ENCODE data around the gene CDK8. TPM values are rescaled to one million over a fixed set of nuclear protein-coding genes. Genes with fewer than 3 reads are reported as not detected.
"Not testable (repeated sequence)": the region's sequence is repeated elsewhere in the genome, so short reads cannot be mapped to it uniquely, and the experiment has no call there.

CDK8 gene
- total and polyA plus RNA-seq, 9 of the 15 experiments (the other 6 are each of a cell fraction or from before 2014, with no cell fraction given) = 11.3 to 33.7 (median 20.3) TPM

DNA sequence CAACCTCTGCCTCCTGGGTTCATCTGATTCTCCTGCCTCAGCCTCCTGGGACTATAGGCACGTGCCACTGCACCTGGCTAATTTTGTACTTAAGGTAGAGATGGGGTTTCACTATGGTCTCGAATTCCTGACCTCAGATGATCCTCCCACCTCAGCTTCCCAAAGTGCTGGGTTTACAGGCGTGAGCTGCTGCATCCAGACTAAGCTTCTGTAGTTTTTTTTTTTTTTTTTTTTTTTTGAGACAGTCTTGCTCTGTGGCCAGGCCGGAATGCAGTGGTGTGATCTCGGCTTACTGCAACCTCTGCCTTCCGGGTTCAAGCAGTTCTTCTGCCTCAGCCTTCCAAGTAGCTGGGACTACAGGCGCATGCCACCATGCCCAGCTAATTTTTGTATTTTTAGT is 34.9 kb downstream of the CDK8 start:
- H4K20me1 ChIP-seq (replicated peaks; ENCODE audit: control insufficient read depth, insufficient read depth, low read length); H3K9ac ChIP-seq (ENCODE audit: insufficient read depth in 1 of 2, low read depth in 2 of 2, low read length in 2 of 2); H3K27ac ChIP-seq (ENCODE audit: extremely low read depth, low read depth, low read length); DNase-seq (ENCODE audit: extremely low read depth in 1 of 4, low spot score in 3 of 4); intact Hi-C loops (cut with micrococcal nuclease); in situ Hi-C loops (cut with MboI); ATAC-seq; BruUV-seq (replicated peaks); H3K4me2 ChIP-seq (ENCODE audit: insufficient read depth, low read length); H3K4me1 ChIP-seq (replicated peaks in 1 of 2; ENCODE audit: control insufficient read depth in 2 of 2, insufficient read depth in 2 of 2, low read length in 2 of 2); H2AFZ ChIP-seq (ENCODE audit: low read depth, low read length); H3K79me2 ChIP-seq (ENCODE audit: control insufficient read depth, insufficient read depth, low read length); H3K9me1 ChIP-seq (ENCODE audit: control insufficient read depth, insufficient read depth, low read length); H3K4me3 ChIP-seq; H3K9me3 ChIP-seq (replicated peaks; ENCODE audit: control insufficient read depth, insufficient read depth, low read depth, low read length); FAIRE-seq; H3K27me3 ChIP-seq (ENCODE audit: control insufficient read depth in 2 of 2, insufficient read depth in 2 of 2, low read length in 2 of 2); CTCF ChIA-PET (ENCODE audit: low intra/inter-chr PET ratio); H3K36me3 ChIP-seq (ENCODE audit: control insufficient read depth, insufficient read depth, low read length): not testable (repeated sequence)
- 60% methylated on average over 4 of the region's 7 CpGs for WGBS (ENCODE audit: insufficient coverage, low coverage, missing lambda C conversion rate)
- POLR2A ChIA-PET = interaction anchor here (0.8 to 1.0 kb wide), 2 partner anchors 10 to 35 kb away, joined by 3 to 6 read pairs; no protein-coding TSS in a partner anchor

DNA sequence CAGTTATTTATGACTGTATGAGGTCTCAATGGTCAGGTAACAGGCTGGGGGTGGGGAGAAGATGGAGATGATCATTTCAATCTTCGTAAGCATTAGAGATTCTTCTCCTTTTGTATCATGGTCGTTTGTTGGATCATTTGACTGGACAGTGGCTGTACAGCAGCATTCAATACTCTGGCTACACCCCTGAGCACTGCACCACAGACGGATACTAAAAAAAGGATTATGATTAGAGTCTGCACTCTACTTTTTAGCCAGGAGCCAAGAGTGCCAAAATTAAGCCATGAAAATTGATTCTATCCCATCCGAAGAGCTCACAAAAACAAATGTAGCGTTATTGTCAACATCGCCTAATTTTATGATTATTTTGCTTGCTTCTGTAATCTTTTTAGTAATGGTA is 41.9 kb downstream of the CDK8 start:
- H2AFZ ChIP-seq (ENCODE audit: low read depth, low read length) = no peak overlapping the region
- WGBS (ENCODE audit: insufficient coverage, low coverage, missing lambda C conversion rate) = 72% methylated on average over 6 of the region's 6 CpGs
- no peak for FAIRE-seq
- H3K4me2 ChIP-seq (ENCODE audit: insufficient read depth, low read length) = no peak overlapping the region
- intact Hi-C loops (cut with micrococcal nuclease) = no loop called here
- TF ChIP-seq MTF1 (CRISPR knock-in tag; IDR thresholded peaks at IDR 0.05; ENCODE audit: borderline replicate concordance) (no peak), C11orf30 (IDR thresholded peaks at IDR 0.05; ENCODE audit: low read depth) (no peak), ZZZ3 (IDR thresholded peaks at IDR 0.05) (no peak), POU5F1 (IDR thresholded peaks at IDR 0.05; ENCODE audit: borderline replicate concordance, low read depth, low read length, partially characterized antibody) (no peak), SP2 (IDR thresholded peaks at IDR 0.05; ENCODE audit: extremely low read depth, low read depth, low read length, poor library complexity, severe bottlenecking) (no peak), TCF15 (CRISPR knock-in tag; IDR thresholded peaks at IDR 0.05) (no peak), ZNF699 (CRISPR knock-in tag; IDR thresholded peaks at IDR 0.05; ENCODE audit: insufficient replicate concordance) (no peak)
- ATAC-seq = no peak
- no peaks in the 10 kb centered on the region for H3K9me1 ChIP-seq (ENCODE audit: control insufficient read depth, insufficient read depth, low read length)
- CTCF ChIA-PET (ENCODE audit: low intra/inter-chr PET ratio) = no interaction called here
- H3K27me3 ChIP-seq (ENCODE audit: control insufficient read depth in 2 of 2, insufficient read depth in 2 of 2, low read length in 2 of 2) = no peaks in the 10 kb centered on the region
- H3K36me3 ChIP-seq (ENCODE audit: control insufficient read depth, insufficient read depth, low read length) = no peaks in the 10 kb centered on the region
- DNase-seq (ENCODE audit: extremely low read depth in 1 of 4, low spot score in 3 of 4) = no peak
- no peaks in the 10 kb centered on the region for H3K9me3 ChIP-seq (replicated peaks; ENCODE audit: control insufficient read depth, insufficient read depth, low read depth, low read length)
- POLR2A ChIA-PET = no interaction called here
- no peak overlapping the region for H3K9ac ChIP-seq (ENCODE audit: insufficient read depth in 1 of 2, low read depth in 2 of 2, low read length in 2 of 2)
- H3K79me2 ChIP-seq (ENCODE audit: control insufficient read depth, insufficient read depth, low read length) = peaks cover 7% of the 10 kb centered on the region; the same call in 1 of the 3 replicates
- no peak overlapping the region for H3K4me3 ChIP-seq
- no peak overlapping the region for H3K27ac ChIP-seq (ENCODE audit: extremely low read depth, low read depth, low read length)
- in situ Hi-C loops (cut with MboI) = no loop called here
- H4K20me1 ChIP-seq (replicated peaks; ENCODE audit: control insufficient read depth, insufficient read depth, low read length) = no peaks in the 10 kb centered on the region
- no TSS peak for BruUV-seq (replicated peaks)
- H3K4me1 ChIP-seq (replicated peaks in 1 of 2; ENCODE audit: control insufficient read depth in 2 of 2, insufficient read depth in 2 of 2, low read length in 2 of 2) = no peaks in the 10 kb centered on the region

All from K562 (cell line).